GM21515 (cell line): Measurements from ENCODE around the gene MED13L.

ENCODE experiments used
- ATAC-seq: cut with Tn5 transposase; IDR thresholded peaks from one replicate; pipeline ENCODE4 v1.9.1; 2021; ENCODE audit not compliant: unreplicated experiment

MED13L gene

GRCh38 chr12:116215023-116215422 is 62.5 kb downstream of the MED13L start:
- ATAC-seq: no peak

- no peak for ATAC-seq
Measured at GRCh38 chr12:116213885-116214527, 63.5 kb downstream of the MED13L start.

GRCh38 chr12:116213014-116213413 is 64.5 kb downstream of the MED13L start:
- no peak for ATAC-seq

- no peak for ATAC-seq
Measured at GRCh38 chr12:116210762-116211161, 66.7 kb downstream of the MED13L start.

- no peak for ATAC-seq
Measured at GRCh38 chr12:116210131-116210530, 67.4 kb downstream of the MED13L start.

GRCh38 chr12:116209503-116209902 is 68.0 kb downstream of the MED13L start:
- ATAC-seq: no peak

- ATAC-seq: no peak
Measured at GRCh38 chr12:116207274-116207673, 70.2 kb downstream of the MED13L start.

- no peak for ATAC-seq
Measured at GRCh38 chr12:116206828-116207227, 70.7 kb downstream of the MED13L start.

- ATAC-seq: no peak
Measured at GRCh38 chr12:116204785-116205184, 72.7 kb downstream of the MED13L start.

GRCh38 chr12:116204169-116204568 is 73.3 kb downstream of the MED13L start:
- ATAC-seq: no peak

GRCh38 chr12:116202940-116203339 is 74.6 kb downstream of the MED13L start:
- no peak for ATAC-seq

- no peak for ATAC-seq
Measured at GRCh38 chr12:116202433-116202832, 75.1 kb downstream of the MED13L start.

GRCh38 chr12:116201908-116202307 is 75.6 kb downstream of the MED13L start:
- ATAC-seq: no peak

GRCh38 chr12:116201359-116201758 is 76.1 kb downstream of the MED13L start:
- no peak for ATAC-seq

GRCh38 chr12:116200812-116201211 is 76.7 kb downstream of the MED13L start:
- no peak for ATAC-seq

- ATAC-seq: no peak
Measured at GRCh38 chr12:116199160-116199706, 78.3 kb downstream of the MED13L start.

GRCh38 chr12:116196752-116197718 is 80.5 kb downstream of the MED13L start:
- no peak for ATAC-seq

GRCh38 chr12:116196226-116196625 is 81.3 kb downstream of the MED13L start:
- no peak for ATAC-seq

GRCh38 chr12:116194935-116195431 is 82.5 kb downstream of the MED13L start:
- peak; percentile 89 for ATAC-seq

GRCh38 chr12:116189692-116190091 is 87.8 kb downstream of the MED13L start:
- ATAC-seq: no peak

- ATAC-seq: no peak
Measured at GRCh38 chr12:116188581-116188980, 88.9 kb downstream of the MED13L start.

GRCh38 chr12:116187151-116187511 is 90.4 kb downstream of the MED13L start:
- ATAC-seq: no peak
